ENCODE measurements around the gene USE1.
A peak's percentile ranks its signal among the peaks of the same experiment; 100 is the strongest.

USE1 gene

GRCh38 chr19:17263712-17264640 is 48.8 kb downstream of the USE1 start:
- Histone ChIP-seq H3K27ac (replicated peaks) (no peak overlapping the region), H3K4me3 (replicated peaks; ENCODE audit: insufficient read depth, low read length) (no peak overlapping the region), H3K27me3 (ENCODE audit: insufficient read depth, poor library complexity, severe bottlenecking) (no peaks in the 10 kb centered on the region)
- no peak for DNase-seq (ENCODE audit: low read depth in 1 of 2, low spot score in 1 of 2)
- TF ChIP-seq POLR2AphosphoS5 (IDR thresholded peaks at IDR 0.05; ENCODE audit: low read depth) (no peak), REST (IDR thresholded peaks at IDR 0.05; ENCODE audit: insufficient replicate concordance, low read depth) (no peak), GABPA (IDR thresholded peaks at IDR 0.05; ENCODE audit: low read depth) (no peak), CTCF (IDR thresholded peaks at IDR 0.05; ENCODE audit: insufficient read depth, low read length) (no peak), SPI1 (IDR thresholded peaks at IDR 0.05; ENCODE audit: borderline replicate concordance, low read depth) (no peak)

GRCh38 chr19:17264641-17264979 is 49.5 kb downstream of the USE1 start, which contains the start of gene USHBP1:
Gene USHBP1, minus strand, starts transcription at chr19:17264745. Its CDS starts 446 bp downstream, at chr19:17264299.
- DNase-seq (ENCODE audit: low read depth in 1 of 2, low spot score in 1 of 2), result no peak
- no peak within 1 kb of the TSS for H3K27ac ChIP-seq (replicated peaks)
- no peaks in the 10 kb centered on the region for H3K27me3 ChIP-seq (ENCODE audit: insufficient read depth, poor library complexity, severe bottlenecking)
- H3K4me3 ChIP-seq (replicated peaks; ENCODE audit: insufficient read depth, low read length), result no peak within 1 kb of the TSS
- no peak for TF ChIP-seq REST (IDR thresholded peaks at IDR 0.05; ENCODE audit: insufficient replicate concordance, low read depth)
- no peak for TF ChIP-seq SPI1 (IDR thresholded peaks at IDR 0.05; ENCODE audit: borderline replicate concordance, low read depth)
- TF ChIP-seq GABPA (IDR thresholded peaks at IDR 0.05; ENCODE audit: low read depth), result no peak
- TF ChIP-seq CTCF (IDR thresholded peaks at IDR 0.05; ENCODE audit: insufficient read depth, low read length), result no peak
- TF ChIP-seq POLR2AphosphoS5 (IDR thresholded peaks at IDR 0.05; ENCODE audit: low read depth), result no peak

GRCh38 chr19:17266026-17266425 is 50.9 kb downstream of the USE1 start:
- DNase-seq (ENCODE audit: low read depth in 1 of 2, low spot score in 1 of 2), result no peak
- no peak for TF ChIP-seq SPI1 (IDR thresholded peaks at IDR 0.05; ENCODE audit: borderline replicate concordance, low read depth)
- TF ChIP-seq CTCF (IDR thresholded peaks at IDR 0.05; ENCODE audit: insufficient read depth, low read length), result no peak
- TF ChIP-seq GABPA (IDR thresholded peaks at IDR 0.05; ENCODE audit: low read depth), result no peak
- TF ChIP-seq REST (IDR thresholded peaks at IDR 0.05; ENCODE audit: insufficient replicate concordance, low read depth), result no peak
- Histone ChIP-seq H3K27ac (replicated peaks) (peak overlapping the region; percentile 25), H3K27me3 (ENCODE audit: insufficient read depth, poor library complexity, severe bottlenecking) (no peaks in the 10 kb centered on the region), H3K4me3 (replicated peaks; ENCODE audit: insufficient read depth, low read length) (no peak overlapping the region)
